ENCODE data around the gene DHRS13. TPM values are rescaled to one million over a fixed set of nuclear protein-coding genes. Genes with fewer than 3 reads are reported as not detected.
"Not testable (repeated sequence)": the region's sequence is repeated elsewhere in the genome, so short reads cannot be mapped to it uniquely, and the experiment has no call there.

DHRS13 gene
- total RNA-seq, 1 donor from 2014 or later, result 9.6 TPM

- intact Hi-C loops (cut with DNase I), result no loop called here
- no peak for ATAC-seq
- DNase-seq (ENCODE audit: low spot score), result no peak
Observed at GRCh38 chr17:28891201-28891600, 11.7 kb downstream of the DHRS13 start.

DNA sequence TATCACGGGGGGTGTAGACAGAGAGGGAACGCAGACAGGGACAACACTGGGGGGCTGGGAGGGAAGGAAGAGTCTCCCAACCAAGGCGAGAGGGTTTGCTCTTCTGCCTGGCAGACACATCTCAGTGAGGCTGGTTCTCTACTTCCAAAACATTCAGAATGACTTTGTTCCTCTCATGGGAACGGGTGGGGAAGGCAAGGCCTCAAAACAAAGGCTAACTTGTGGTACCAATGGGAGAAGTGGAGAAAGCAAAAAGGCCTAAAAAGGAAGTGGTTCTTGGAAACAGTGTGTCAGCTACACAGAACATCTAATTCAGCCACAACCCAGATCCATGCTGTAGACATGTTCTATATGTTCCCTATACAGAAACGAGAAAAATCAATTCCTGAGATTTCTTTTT is 12.9 kb downstream of the DHRS13 start:
- ATAC-seq (peak; percentile 59), DNase-seq (ENCODE audit: low spot score) (no peak)
- intact Hi-C loops (cut with DNase I), result no loop called here

DNA sequence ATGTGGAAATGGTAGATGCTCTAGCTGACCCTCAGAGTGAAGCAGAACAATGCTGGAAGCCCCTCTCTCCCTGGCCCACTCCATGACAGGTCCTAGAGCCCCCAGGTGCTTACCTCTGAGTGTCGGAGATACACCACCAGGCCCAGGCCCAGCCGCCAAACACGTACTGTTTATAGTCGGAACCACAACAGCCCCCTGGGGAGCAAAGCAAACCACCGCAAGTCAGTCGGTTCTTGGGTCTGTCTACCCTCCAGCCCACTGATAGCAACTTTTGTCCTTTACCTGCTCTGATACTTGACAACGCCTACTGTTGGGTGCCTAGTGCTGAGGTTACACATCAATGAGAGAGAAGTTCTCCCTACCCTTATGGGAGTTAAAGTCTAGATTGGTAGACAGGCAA is 14.0 kb downstream of the DHRS13 start:
- intact Hi-C loops (cut with DNase I), result no loop called here
- ATAC-seq (no peak), DNase-seq (ENCODE audit: low spot score) (no peak)

- DNase-seq (ENCODE audit: low spot score) (no peak), ATAC-seq (no peak)
- intact Hi-C loops (cut with DNase I), result no loop called here
Observed at GRCh38 chr17:28887871-28888471, 14.9 kb downstream of the DHRS13 start.

- intact Hi-C loops (cut with DNase I), result no loop called here
- ATAC-seq (no peak), DNase-seq (ENCODE audit: low spot score) (no peak)
Observed at GRCh38 chr17:28885951-28886350, 16.9 kb downstream of the DHRS13 start.

GRCh38 chr17:28885363-28885762 is 17.5 kb downstream of the DHRS13 start:
- no peak for ATAC-seq
- DNase-seq (ENCODE audit: low spot score), result no peak
- intact Hi-C loops (cut with DNase I), result no loop called here

DNA sequence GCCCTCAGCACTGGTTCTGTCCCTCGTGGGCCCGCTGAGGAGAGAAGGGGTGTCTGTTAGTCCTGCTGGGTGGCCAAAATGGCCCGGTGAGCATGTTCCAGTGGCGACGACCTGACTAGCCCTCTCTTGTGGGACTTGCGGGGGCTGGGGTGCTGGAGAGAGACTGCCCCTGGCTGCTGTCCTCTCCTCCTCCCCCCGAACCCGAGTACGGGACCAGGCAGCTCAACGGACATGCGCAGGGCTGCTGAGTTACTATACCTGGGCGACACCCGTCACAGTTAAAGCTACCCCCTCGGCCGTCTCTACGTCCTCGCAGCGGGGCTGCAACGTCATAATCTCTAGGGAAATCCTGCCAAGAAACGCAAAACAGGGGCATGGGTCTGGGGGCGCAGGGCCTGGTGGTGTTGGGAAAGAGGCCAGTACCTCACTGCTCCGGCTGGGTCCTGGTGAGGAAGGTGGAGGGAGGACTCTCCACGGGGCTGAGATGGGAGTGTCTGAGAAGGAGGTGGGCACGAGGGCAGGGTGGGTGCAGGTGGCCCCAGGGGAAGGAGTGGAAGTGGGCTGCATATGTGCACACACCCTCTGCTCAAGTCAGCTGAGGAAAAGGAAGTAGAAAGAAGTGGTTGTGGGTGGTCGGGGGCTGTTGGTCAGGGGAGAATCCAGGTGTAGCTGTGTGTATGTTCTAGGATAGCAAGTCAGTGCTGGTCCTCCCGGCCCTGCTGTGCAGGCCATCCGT is 18.7 kb downstream of the DHRS13 start:
- intact Hi-C loops (cut with DNase I), result no loop called here
- ATAC-seq, result no peak
- no peak for DNase-seq (ENCODE audit: low spot score)

DNA sequence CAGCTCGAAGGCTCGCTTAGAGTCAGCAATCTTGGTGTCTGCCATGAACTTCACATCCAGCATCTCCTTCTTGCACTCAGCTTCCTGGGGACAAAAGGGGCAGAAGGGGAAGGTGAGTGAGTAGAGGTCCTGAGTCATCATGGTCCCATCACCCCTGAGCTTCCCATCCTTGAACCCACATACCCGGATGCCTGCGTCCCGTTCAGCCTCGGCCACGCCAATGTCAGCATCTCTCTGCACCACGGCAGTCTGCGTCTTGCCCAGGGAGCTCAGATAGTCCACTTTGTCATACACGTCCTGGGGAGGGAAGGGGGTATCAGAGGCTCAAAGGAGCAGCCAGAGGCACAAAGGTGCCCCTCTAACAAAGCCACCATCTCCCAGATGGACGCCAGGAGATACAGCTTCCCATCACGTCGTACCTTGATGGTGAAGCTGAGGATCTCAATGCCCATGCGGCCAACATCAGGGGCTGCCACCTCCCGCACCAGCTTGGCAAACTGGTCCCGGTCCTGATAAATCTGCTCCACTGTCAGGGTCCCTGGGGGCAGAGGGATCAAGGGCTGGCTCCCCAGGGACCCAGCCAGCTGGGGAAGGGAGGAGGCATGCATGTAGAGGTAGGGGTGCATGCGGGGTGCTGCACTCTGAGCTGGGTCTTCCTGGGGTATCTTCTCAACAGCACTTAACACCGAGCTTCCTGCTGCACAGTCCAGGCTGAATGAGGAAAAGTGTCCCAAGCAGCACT is 20.6 kb downstream of the DHRS13 start:
- DNase-seq (ENCODE audit: low spot score) (no peak), ATAC-seq (no peak)
- intact Hi-C loops (cut with DNase I), result no loop called here

DNA sequence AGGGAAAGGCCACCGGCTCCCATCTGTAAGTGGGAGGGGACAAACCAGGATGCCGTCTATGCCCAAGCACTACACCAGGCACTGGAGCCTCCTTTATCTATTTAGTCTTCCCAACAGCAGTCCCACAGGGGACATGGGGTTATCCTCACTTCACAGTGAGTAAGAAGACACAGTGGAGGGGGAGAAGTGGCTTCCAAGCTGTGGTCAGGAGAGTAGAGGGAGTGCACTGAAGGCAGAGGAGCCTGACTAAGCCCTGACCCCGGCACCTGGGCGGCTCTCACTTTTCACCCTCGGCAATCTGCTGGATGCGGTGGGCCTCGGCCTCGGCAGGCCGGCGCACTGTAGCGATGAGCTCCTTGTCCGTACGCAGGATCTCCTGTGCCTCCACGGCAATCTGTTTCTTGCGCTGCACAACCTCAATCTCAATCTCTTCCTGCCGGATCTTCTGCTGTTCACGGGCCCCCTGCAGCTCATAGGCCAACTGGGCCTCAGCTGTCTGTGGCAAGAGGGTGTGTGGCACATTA is 21.3 kb downstream of the DHRS13 start:
- ATAC-seq (no peak), DNase-seq (ENCODE audit: low spot score) (no peak)
- intact Hi-C loops (cut with DNase I), result no loop called here

GRCh38 chr17:28880572-28880945 is 22.3 kb downstream of the DHRS13 start:
- DNase-seq (ENCODE audit: low spot score), result no peak
- ATAC-seq, result no peak
- intact Hi-C loops (cut with DNase I), result no loop called here

GRCh38 chr17:28879886-28880571 is 22.9 kb downstream of the DHRS13 start:
- intact Hi-C loops (cut with DNase I), result no loop called here
- no peak for DNase-seq (ENCODE audit: low spot score)
- ATAC-seq, result no peak

DNA sequence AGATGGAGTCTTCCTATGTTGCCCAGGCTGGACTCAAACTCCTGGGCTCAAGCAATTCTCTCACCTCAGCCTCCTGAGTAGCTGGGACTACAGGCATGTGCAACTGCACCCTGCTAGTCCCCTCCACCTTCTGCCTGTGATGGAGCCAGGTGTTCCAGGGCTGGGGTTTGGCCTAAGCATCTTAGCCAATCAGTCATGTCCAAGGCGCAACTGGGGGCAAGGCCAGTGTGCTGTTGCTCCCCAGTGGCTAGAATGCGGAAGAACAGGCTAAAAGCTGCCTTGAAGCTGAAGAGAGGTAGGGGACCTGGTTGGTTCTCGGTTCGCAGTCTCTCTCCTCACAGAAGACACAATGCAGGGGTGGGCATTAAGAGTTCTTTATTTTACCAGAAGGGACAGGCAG is 23.9 kb downstream of the DHRS13 start:
- DNase-seq (ENCODE audit: low spot score) (no peak), ATAC-seq (no peak)
- intact Hi-C loops (cut with DNase I), result no loop called here

GRCh38 chr17:28878158-28878910 is 24.5 kb downstream of the DHRS13 start:
- ATAC-seq (no peak), DNase-seq (ENCODE audit: low spot score) (no peak)
- intact Hi-C loops (cut with DNase I), result no loop called here

DNA sequence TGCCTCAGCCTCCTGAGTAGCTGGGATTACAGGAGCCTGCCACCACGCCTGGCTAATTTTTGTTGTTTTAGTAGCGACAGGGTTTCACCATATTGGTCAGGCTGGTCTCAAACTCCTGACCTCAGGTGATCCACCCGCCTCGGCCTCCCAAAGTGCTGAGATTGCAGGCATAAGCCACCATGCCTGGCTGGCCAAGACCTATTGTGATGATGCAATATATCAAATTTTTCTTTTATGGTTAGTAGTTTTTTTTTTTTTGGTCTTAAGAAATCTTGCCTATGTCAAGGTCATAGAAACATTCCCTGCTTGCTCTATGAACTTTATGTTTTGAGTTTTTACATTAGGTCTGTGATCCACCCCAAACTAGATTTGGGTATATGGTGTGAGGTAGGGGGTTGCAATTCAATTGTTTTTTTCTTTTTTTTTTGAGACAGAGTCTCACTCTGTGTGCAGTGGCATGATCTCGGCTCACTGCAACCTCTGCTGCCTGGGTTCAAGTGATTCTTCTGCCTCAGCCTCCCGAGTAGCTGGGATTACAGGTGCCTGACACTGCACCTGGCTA is 25.6 kb downstream of the DHRS13 start:
- DNase-seq (ENCODE audit: low spot score); intact Hi-C loops (cut with DNase I); ATAC-seq: not testable (repeated sequence)

- no peak for ATAC-seq
- intact Hi-C loops (cut with DNase I), result no loop called here
- DNase-seq (ENCODE audit: low spot score), result no peak
Observed at GRCh38 chr17:28875848-28876550, 26.9 kb downstream of the DHRS13 start.

DNA sequence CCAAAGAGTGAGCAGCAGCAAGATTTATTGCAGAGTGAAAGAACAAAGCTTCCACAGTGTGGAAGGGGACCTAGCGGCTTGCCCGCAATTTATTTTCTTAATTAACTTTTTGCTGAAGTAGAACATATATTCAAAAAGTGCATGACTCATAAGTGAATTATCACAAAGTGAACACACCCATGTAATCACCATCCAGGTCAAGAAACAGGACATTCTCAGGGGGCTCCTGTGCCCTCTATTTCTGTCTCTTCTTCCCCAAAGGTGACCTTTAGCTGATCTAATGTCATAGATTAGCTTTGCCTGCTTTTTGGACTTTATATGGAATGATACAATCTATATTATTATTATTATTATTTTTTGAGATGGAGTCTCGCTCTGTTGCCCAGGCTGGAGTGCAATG is 28.1 kb downstream of the DHRS13 start:
- no peak for ATAC-seq
- no peak for DNase-seq (ENCODE audit: low spot score)
- intact Hi-C loops (cut with DNase I), result no loop called here

- intact Hi-C loops (cut with DNase I), result no loop called here
- no peak for DNase-seq (ENCODE audit: low spot score)
- no peak for ATAC-seq
Observed at GRCh38 chr17:28873839-28874238, 29.0 kb downstream of the DHRS13 start.

DNA sequence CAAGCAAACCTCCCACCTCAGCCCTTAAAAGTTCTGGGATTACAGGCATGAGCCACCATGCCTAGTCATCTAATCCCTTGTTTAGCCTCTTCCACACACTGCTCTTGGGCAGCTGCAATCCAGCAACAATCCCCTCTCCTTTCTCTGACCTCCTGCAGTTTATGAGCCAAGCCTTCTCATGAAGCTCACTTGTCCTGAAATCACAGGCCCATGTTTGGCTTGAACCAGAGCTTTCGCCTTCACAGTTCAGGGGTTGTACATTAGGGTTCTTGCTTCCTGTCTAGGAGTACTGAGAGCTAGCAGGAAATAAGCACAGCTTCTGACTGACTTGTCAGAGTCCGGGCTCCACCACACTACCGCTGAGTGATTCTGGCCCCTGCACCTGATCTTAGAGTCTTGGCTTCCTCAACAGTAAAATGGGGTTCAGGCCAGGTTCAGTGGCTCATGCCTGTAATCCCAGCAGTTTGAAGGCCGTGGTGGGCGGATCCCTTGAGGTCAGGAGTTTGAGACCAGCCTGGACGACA is 31.8 kb downstream of the DHRS13 start:
- intact Hi-C loops (cut with DNase I), result no loop called here
- no peak for DNase-seq (ENCODE audit: low spot score)
- no peak for ATAC-seq
